Mesenchymal stem cell (in vitro differentiated cells and primary cell): Measurements from ENCODE around the gene SNAPIN.

Experiments
- DNase-seq: peaks from one replicate; pipeline ENCODE4 v3.0.0-alpha.2; 2013
- H2AFZ ChIP-seq: one replicate; pipeline ENCODE4 v1.6.1; 2013; ENCODE audit warnings: low read depth, mild to moderate bottlenecking, control low read depth, inconsistent platforms, low read length, moderate library complexity
- H2AK5ac ChIP-seq: 2 replicates; pipeline ENCODE4 v1.6.1; 2013; ENCODE audit warnings: low read length, moderate library complexity, mild to moderate bottlenecking, inconsistent platforms; ENCODE audit not compliant: severe bottlenecking
- H2BK120ac ChIP-seq: one replicate; pipeline ENCODE4 v1.6.1; 2013; ENCODE audit warnings: low read depth, mild to moderate bottlenecking, inconsistent platforms, low read length, moderate library complexity
- H2BK12ac ChIP-seq, 2 experiments: one replicate each; pipeline ENCODE4 v1.6.1; 2013; ENCODE audit warnings: inconsistent platforms in 2 of 2, low read length in 2 of 2, mild to moderate bottlenecking in 2 of 2, moderate library complexity in 2 of 2, control low read depth in 1 of 2
- H2BK15ac ChIP-seq: one replicate; pipeline ENCODE4 v1.6.1; 2013; ENCODE audit warnings: mild to moderate bottlenecking, low read depth, inconsistent platforms; ENCODE audit not compliant: poor library complexity, severe bottlenecking
- H2BK5ac ChIP-seq: 2 replicates; pipeline ENCODE4 v1.6.1; 2013; ENCODE audit warnings: low read depth, mild to moderate bottlenecking, low read length, control low read depth, inconsistent platforms; ENCODE audit not compliant: poor library complexity, severe bottlenecking
- H3K14ac ChIP-seq, 2 experiments: one replicate each; pipeline ENCODE4 v1.6.1; 2013; ENCODE audit warnings: inconsistent platforms in 2 of 2, low read length in 2 of 2, control low read depth in 1 of 2, mild to moderate bottlenecking in 1 of 2, moderate library complexity in 1 of 2
- H3K18ac ChIP-seq, 2 experiments: one replicate each; pipeline ENCODE4 v1.6.1; 2013; ENCODE audit warnings: inconsistent platforms in 2 of 2, low read length in 2 of 2, control low read depth in 1 of 2, low read depth in 1 of 2, mild to moderate bottlenecking in 1 of 2
- H3K23ac ChIP-seq, 2 experiments: one replicate each; pipeline ENCODE4 v1.6.1; 2013; ENCODE audit warnings: inconsistent platforms in 2 of 2, low read length in 2 of 2, mild to moderate bottlenecking in 2 of 2, moderate library complexity in 2 of 2, control low read depth in 1 of 2
- H3K27ac ChIP-seq: 2 replicates; pipeline ENCODE4 v1.5.1; 2013; ENCODE audit warnings: mild to moderate bottlenecking, moderate library complexity, low read length, control low read depth, inconsistent platforms; ENCODE audit not compliant: poor library complexity, severe bottlenecking
- H3K27me3 ChIP-seq, 2 experiments: 2 replicates each; pipeline versions ENCODE4 v1.6.1 to v1.7.0; 2013; ENCODE audit warnings: low read length in 2 of 2, mild to moderate bottlenecking in 2 of 2, moderate library complexity in 2 of 2, control low read depth in 1 of 2, inconsistent platforms in 1 of 2; ENCODE audit not compliant: control insufficient read depth in 1 of 2, insufficient read depth in 1 of 2
- H3K36me3 ChIP-seq, 2 experiments: 2 replicates each; pipeline versions ENCODE4 v1.6.1 to v1.7.0; 2013; ENCODE audit warnings: low read length in 2 of 2, control low read depth in 1 of 2, inconsistent platforms in 1 of 2, low read depth in 1 of 2, mild to moderate bottlenecking in 1 of 2; ENCODE audit not compliant: insufficient read depth in 2 of 2, control insufficient read depth in 1 of 2
- H3K4ac ChIP-seq, 2 experiments: one replicate each; pipeline ENCODE4 v1.6.1; 2013; ENCODE audit warnings: inconsistent platforms in 2 of 2, low read length in 2 of 2, mild to moderate bottlenecking in 2 of 2, moderate library complexity in 2 of 2, control low read depth in 1 of 2, low read depth in 1 of 2
- H3K4me1 ChIP-seq: 2 replicates; pipeline ENCODE4 v1.6.1; 2013; ENCODE audit warnings: low read depth, low read length, control low read depth; ENCODE audit not compliant: control insufficient read depth, insufficient read depth
- H3K4me2 ChIP-seq: 2 replicates; pipeline ENCODE4 v1.6.1; 2013; ENCODE audit warnings: low read length, mild to moderate bottlenecking, inconsistent platforms; ENCODE audit not compliant: poor library complexity, severe bottlenecking
- H3K4me3 ChIP-seq, 2 experiments: 2 replicates each; pipeline versions ENCODE4 v1.5.1 to v1.7.0; 2013; ENCODE audit warnings: low read length in 2 of 2, mild to moderate bottlenecking in 2 of 2, control low read depth in 1 of 2, low read depth in 1 of 2; ENCODE audit not compliant: insufficient read depth in 1 of 2
- H3K79me1 ChIP-seq: replicated peaks from 2 replicates; pipeline ENCODE4 v1.6.1; 2013; ENCODE audit warnings: mild to moderate bottlenecking, control low read depth, low read length, inconsistent platforms; ENCODE audit not compliant: poor library complexity, severe bottlenecking
- H3K9ac ChIP-seq: 2 replicates; pipeline ENCODE4 v1.7.0; 2013; ENCODE audit warnings: mild to moderate bottlenecking, low read length, moderate library complexity
- H3K9me3 ChIP-seq: 2 replicates; pipeline ENCODE4 v1.7.0; 2013; ENCODE audit warnings: mild to moderate bottlenecking, low read length; ENCODE audit not compliant: control insufficient read depth
- H4K8ac ChIP-seq: one replicate; pipeline ENCODE4 v1.6.1; 2013; ENCODE audit warnings: inconsistent platforms, mild to moderate bottlenecking, low read length, moderate library complexity
- H4K91ac ChIP-seq: one replicate; pipeline ENCODE4 v1.6.1; 2013; ENCODE audit warnings: mild to moderate bottlenecking, low read length, inconsistent platforms
- WGBS: methylation state at CpG from one replicate; pipeline ENCODE4 v1.1.7; 2013; ENCODE audit warnings: mixed read lengths; 5-methylcytosine and 5-hydroxymethylcytosine counted together

SNAPIN gene

DNA sequence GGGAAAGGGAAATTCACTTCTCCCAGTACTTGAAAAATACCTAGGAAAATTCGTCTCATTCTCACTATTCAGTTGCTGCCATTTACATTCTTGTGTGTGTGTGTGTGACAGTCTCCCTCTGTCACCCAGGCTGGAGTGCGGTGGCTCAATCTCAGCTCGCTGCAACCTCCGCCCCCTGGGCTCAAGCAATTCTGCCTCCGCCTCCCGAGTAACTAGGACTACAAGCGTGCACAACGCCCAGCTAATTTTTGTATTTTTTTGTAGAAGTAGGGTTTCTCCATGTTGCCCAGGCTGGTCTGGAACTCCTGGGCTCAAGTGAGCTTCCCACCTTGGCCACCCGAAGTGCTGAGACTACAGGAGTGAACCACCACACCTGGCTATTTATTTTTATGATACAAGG, 1.2 kb downstream of the SNAPIN start:
- Histone ChIP-seq H3K79me1 (peaks cover 4% of the 10 kb centered on the region), H2BK120ac (no peak overlapping the region), H3K4me3 (peak overlapping the region in 1 of 2 experiments; percentile 98), H2BK15ac (no peak overlapping the region), H3K14ac (no peak overlapping the region), H3K36me3 (peaks cover 24 to 45% of the 10 kb centered on the region in 2 experiments), H2BK12ac (no peak overlapping the region), H2AFZ (no peak overlapping the region), H3K4ac (no peak overlapping the region), H3K9ac (peak overlapping the region; percentile 95), H3K18ac (no peak overlapping the region), H3K9me3 (no peaks in the 10 kb centered on the region), H3K27me3 (no peaks in the 10 kb centered on the region), H4K91ac (no peak overlapping the region), H3K23ac (no peak overlapping the region), H3K4me2 (peak overlapping the region; percentile 57), H3K4me1 (peaks cover 6% of the 10 kb centered on the region), H2BK5ac (no peak overlapping the region), H3K27ac (no peak overlapping the region), H4K8ac (no peak overlapping the region), H2AK5ac (no peak overlapping the region)
- WGBS, result 95% methylated on average over 9 of the region's 9 CpGs
- no peak for DNase-seq

DNA sequence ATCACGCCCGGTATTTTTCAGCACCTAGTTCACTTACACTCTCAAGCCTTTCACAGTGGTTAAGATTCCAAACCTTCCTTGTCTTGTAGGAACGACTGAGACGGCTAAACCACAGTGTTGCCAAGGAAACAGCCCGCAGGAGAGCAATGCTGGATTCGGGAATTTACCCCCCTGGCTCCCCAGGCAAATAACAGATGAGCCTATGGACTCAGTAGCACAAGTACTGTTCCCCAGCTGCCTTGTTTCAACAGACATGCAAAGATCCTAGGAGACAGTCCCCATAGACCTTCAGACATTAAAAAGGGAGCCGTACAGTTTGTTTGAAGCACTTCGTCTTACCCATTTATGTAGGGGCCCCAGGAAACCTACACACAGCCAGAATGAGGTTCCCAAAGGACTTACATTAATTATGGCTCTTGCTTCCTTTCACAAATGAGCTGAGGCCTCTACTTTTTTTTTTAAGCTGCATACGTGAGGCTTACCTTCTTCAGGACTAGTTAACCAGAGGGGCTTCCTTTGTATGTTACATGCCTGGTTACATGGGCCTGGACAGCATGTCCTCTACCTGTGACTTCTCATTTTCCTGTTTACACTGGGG, 2.7 kb downstream of the SNAPIN start:
- DNase-seq, result peak; percentile 14

DNA sequence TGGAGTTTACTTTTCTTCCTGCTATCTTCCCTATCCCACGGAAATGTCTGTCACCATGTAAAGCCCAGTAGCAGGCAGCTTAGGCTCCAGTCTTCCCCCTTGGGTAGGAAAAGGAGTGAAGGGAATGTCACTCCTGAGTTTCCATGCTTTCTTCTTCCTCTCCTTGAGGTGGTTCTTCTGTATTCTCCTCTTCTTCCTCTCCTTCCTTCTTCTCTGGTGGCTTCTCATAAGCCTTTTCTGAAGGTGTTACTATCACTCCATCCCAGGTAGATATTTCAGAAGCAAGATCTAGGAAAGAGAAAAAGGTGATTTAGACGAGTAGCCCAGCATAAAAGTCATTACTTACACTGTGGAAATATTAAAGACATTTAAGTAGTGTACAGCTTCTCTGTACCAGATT, 3.8 kb downstream of the SNAPIN start:
- H3K23ac ChIP-seq, result no peak overlapping the region
- WGBS, result no CpG with 5 or more reads among the region's 2 CpGs
- H2BK120ac ChIP-seq, result no peak overlapping the region

More for the DNA sequence above, 2.7 kb downstream of the SNAPIN start:
- Histone ChIP-seq H3K23ac (no peak overlapping the region), H3K27ac (peak overlapping the region; percentile 52), H3K4me3 (no peak overlapping the region), H3K4ac (no peak overlapping the region), H2BK5ac (no peak overlapping the region), H3K14ac (no peak overlapping the region), H2BK15ac (no peak overlapping the region), H3K18ac (no peak overlapping the region), H3K79me1 (peaks cover 7% of the 10 kb centered on the region), H2AK5ac (peak overlapping the region; percentile 60), H4K8ac (no peak overlapping the region), H4K91ac (no peak overlapping the region), H3K36me3 (peaks cover 29 to 61% of the 10 kb centered on the region in 2 experiments), H3K4me2 (no peak overlapping the region), H2BK12ac (no peak overlapping the region), H2AFZ (no peak overlapping the region), H2BK120ac (no peak overlapping the region), H3K27me3 (no peaks in the 10 kb centered on the region), H3K9me3 (no peaks in the 10 kb centered on the region), H3K4me1 (peaks cover 6% of the 10 kb centered on the region), H3K9ac (peak overlapping the region; percentile 30)
- WGBS, result 78% methylated on average over 8 of the region's 9 CpGs

GRCh38 chr1:153663211-153663610, 4.7 kb downstream of the SNAPIN start:
- Histone ChIP-seq H2AFZ (no peak overlapping the region), H3K9me3 (no peaks in the 10 kb centered on the region), H2BK120ac (no peak overlapping the region), H3K18ac (no peak overlapping the region), H3K36me3 (peaks cover 42 to 81% of the 10 kb centered on the region in 2 experiments), H2AK5ac (no peak overlapping the region), H4K8ac (no peak overlapping the region), H2BK15ac (no peak overlapping the region), H2BK5ac (no peak overlapping the region), H3K27me3 (no peaks in the 10 kb centered on the region), H3K4me2 (no peak overlapping the region), H3K4me1 (peaks cover 4% of the 10 kb centered on the region), H2BK12ac (no peak overlapping the region), H3K4ac (no peak overlapping the region), H4K91ac (no peak overlapping the region), H3K23ac (no peak overlapping the region), H3K14ac (no peak overlapping the region), H3K9ac (peak overlapping the region; percentile 61), H3K27ac (no peak overlapping the region), H3K79me1 (peaks cover 17% of the 10 kb centered on the region), H3K4me3 (no peak overlapping the region)
- 93% methylated on average over 4 of the region's 5 CpGs for WGBS
- DNase-seq, result peak; percentile 56

More for the DNA sequence above, 3.8 kb downstream of the SNAPIN start:
- H2BK5ac ChIP-seq, result no peak overlapping the region
- H3K9me3 ChIP-seq, result no peaks in the 10 kb centered on the region
- no peak overlapping the region for H3K14ac ChIP-seq
- H3K79me1 ChIP-seq, result peaks cover 14% of the 10 kb centered on the region
- no peak overlapping the region for H2AFZ ChIP-seq
- H3K4me2 ChIP-seq, result no peak overlapping the region
- no peak overlapping the region for H4K8ac ChIP-seq
- no peak overlapping the region for H3K4me3 ChIP-seq
- no peak overlapping the region for H4K91ac ChIP-seq
- no peak overlapping the region for H3K27ac ChIP-seq
- no peak overlapping the region for H2BK15ac ChIP-seq
- no peak overlapping the region for H3K18ac ChIP-seq
- DNase-seq, result no peak
- H3K36me3 ChIP-seq, result peaks cover 40 to 71% of the 10 kb centered on the region in 2 experiments
- H3K4ac ChIP-seq, result no peak overlapping the region
- peak overlapping the region; percentile 61 for H3K9ac ChIP-seq
- no peak overlapping the region for H2BK12ac ChIP-seq
- peaks cover 6% of the 10 kb centered on the region for H3K4me1 ChIP-seq
- no peak overlapping the region for H2AK5ac ChIP-seq
- no peaks in the 10 kb centered on the region for H3K27me3 ChIP-seq
